MG63 (cell line): ENCODE data around the gene LMAN2. TPM values are rescaled to one million over a fixed set of nuclear protein-coding genes. Genes with fewer than 3 reads are reported as not detected.
A peak's percentile ranks its signal among the peaks of the same experiment; 100 is the strongest.
"Not testable (repeated sequence)": the region's sequence is repeated elsewhere in the genome, so short reads cannot be mapped to it uniquely, and the experiment has no call there.

Experiments
- DNase-seq: peaks from one replicate; pipeline ENCODE4 v3.0.0-alpha.2; 2020
- H3K27me3 ChIP-seq: fragments of 250-450 bp; sonication (Bioruptor Pico); 2 replicates; pipeline ENCODE4 v1.5.1; 2020; ENCODE audit warnings: mild to moderate bottlenecking, moderate library complexity
- H3K36me3 ChIP-seq: fragments of 250-450 bp; sonication (Bioruptor Pico); 2 replicates; pipeline ENCODE4 v1.5.1; 2020; ENCODE audit warnings: mild to moderate bottlenecking, moderate library complexity
- H3K4me3 ChIP-seq: fragments of 250-450 bp; sonication (Bioruptor Pico); 2 replicates; pipeline ENCODE4 v1.5.1; 2020; ENCODE audit warnings: mild to moderate bottlenecking, moderate library complexity
- H3K9me3 ChIP-seq: fragments of 250-450 bp; sonication (Bioruptor Pico); 2 replicates; pipeline ENCODE4 v1.5.1; 2020; ENCODE audit warnings: mild to moderate bottlenecking, moderate library complexity
- total RNA-seq: library from RNA; depleted of rRNA; stranded (reverse); fragments of >200 nt; shearing (Covaris generic); gene quantifications from 2 replicates; pipeline ENCODE4 v1.2.3, GENCODE V29; 2014; ENCODE audit warnings: low replicate concordance

LMAN2 gene
- total RNA-seq, 1 experiment from 2014 or later: 502 TPM

- no peak for DNase-seq
- no peaks in the 10 kb centered on the region for H3K27me3 ChIP-seq
- no peaks in the 10 kb centered on the region for H3K9me3 ChIP-seq
- H3K36me3 ChIP-seq: peaks cover 2% of the 10 kb centered on the region; the same call in 1 of the 2 replicates
- H3K4me3 ChIP-seq: no peak overlapping the region
Observed at GRCh38 chr5:177369645-177370440, 18.4 kb upstream of the LMAN2 start.

GRCh38 chr5:177368869-177369644 lies 17.6 kb upstream of the LMAN2 start:
- H3K36me3 ChIP-seq: peaks cover 2% of the 10 kb centered on the region; the same call in 1 of the 2 replicates
- no peaks in the 10 kb centered on the region for H3K9me3 ChIP-seq
- H3K4me3 ChIP-seq: no peak overlapping the region
- DNase-seq: peak; percentile 41
- H3K27me3 ChIP-seq: no peaks in the 10 kb centered on the region

GRCh38 chr5:177367981-177368868 lies 16.8 kb upstream of the LMAN2 start:
- no peak overlapping the region for H3K4me3 ChIP-seq
- no peaks in the 10 kb centered on the region for H3K27me3 ChIP-seq
- DNase-seq: no peak
- no peaks in the 10 kb centered on the region for H3K9me3 ChIP-seq
- H3K36me3 ChIP-seq: peaks cover 2% of the 10 kb centered on the region; the same call in 1 of the 2 replicates

- Histone ChIP-seq H3K27me3 (no peaks in the 10 kb centered on the region), H3K36me3 (peaks cover 1% of the 10 kb centered on the region; the same call in 1 of the 2 replicates), H3K9me3 (no peaks in the 10 kb centered on the region), H3K4me3 (no peak overlapping the region)
- no peak for DNase-seq
Observed at GRCh38 chr5:177367323-177367848, 15.9 kb upstream of the LMAN2 start.

GRCh38 chr5:177366528-177367322 lies 15.3 kb upstream of the LMAN2 start:
- Histone ChIP-seq H3K36me3 (no peaks in the 10 kb centered on the region), H3K9me3 (no peaks in the 10 kb centered on the region), H3K4me3 (no peak overlapping the region), H3K27me3 (no peaks in the 10 kb centered on the region)
- DNase-seq: no peak

- no peak for DNase-seq
Observed at GRCh38 chr5:177365845-177366527, 14.5 kb upstream of the LMAN2 start.

GRCh38 chr5:177364159-177364962 lies 12.9 kb upstream of the LMAN2 start:
- no peak for DNase-seq
- H3K9me3 ChIP-seq: no peaks in the 10 kb centered on the region
- no peaks in the 10 kb centered on the region for H3K36me3 ChIP-seq
- H3K27me3 ChIP-seq: no peaks in the 10 kb centered on the region
- no peak overlapping the region for H3K4me3 ChIP-seq

More at GRCh38 chr5:177365845-177366527, 14.5 kb upstream of the LMAN2 start:
- H3K9me3 ChIP-seq: no peaks in the 10 kb centered on the region
- H3K36me3 ChIP-seq: no peaks in the 10 kb centered on the region
- H3K4me3 ChIP-seq: no peak overlapping the region
- no peaks in the 10 kb centered on the region for H3K27me3 ChIP-seq

- no peaks in the 10 kb centered on the region for H3K36me3 ChIP-seq
- no peak for DNase-seq
- no peak overlapping the region for H3K4me3 ChIP-seq
- no peaks in the 10 kb centered on the region for H3K27me3 ChIP-seq
- no peaks in the 10 kb centered on the region for H3K9me3 ChIP-seq
Observed at GRCh38 chr5:177363565-177363964, 12.1 kb upstream of the LMAN2 start.

- no peak overlapping the region for H3K4me3 ChIP-seq
- H3K36me3 ChIP-seq: no peaks in the 10 kb centered on the region
- H3K9me3 ChIP-seq: no peaks in the 10 kb centered on the region
- DNase-seq: no peak
- no peaks in the 10 kb centered on the region for H3K27me3 ChIP-seq
Observed at GRCh38 chr5:177362610-177363507, 11.4 kb upstream of the LMAN2 start.

- no peak overlapping the region for H3K4me3 ChIP-seq
- H3K9me3 ChIP-seq: no peaks in the 10 kb centered on the region
- H3K27me3 ChIP-seq: no peaks in the 10 kb centered on the region; the same call in 1 of the 2 replicates
- no peaks in the 10 kb centered on the region for H3K36me3 ChIP-seq
- DNase-seq: no peak
Observed at GRCh38 chr5:177362292-177362609, 10.8 kb upstream of the LMAN2 start.

GRCh38 chr5:177361418-177362291 lies 10.2 kb upstream of the LMAN2 start:
- Histone ChIP-seq H3K27me3 (no peaks in the 10 kb centered on the region; the same call in 1 of the 2 replicates), H3K36me3 (no peaks in the 10 kb centered on the region), H3K4me3 (no peak overlapping the region), H3K9me3 (no peaks in the 10 kb centered on the region)
- no peak for DNase-seq

GRCh38 chr5:177360740-177361139 lies 9.3 kb upstream of the LMAN2 start:
- not testable (repeated sequence) for DNase-seq, H3K9me3 ChIP-seq, H3K4me3 ChIP-seq, H3K27me3 ChIP-seq, H3K36me3 ChIP-seq

- H3K4me3 ChIP-seq: no peak overlapping the region
- H3K9me3 ChIP-seq: peaks cover 3% of the 10 kb centered on the region; the same call in 1 of the 2 replicates
- no peak for DNase-seq
- H3K36me3 ChIP-seq: no peaks in the 10 kb centered on the region
- H3K27me3 ChIP-seq: no peaks in the 10 kb centered on the region; the same call in 1 of the 2 replicates
Observed at GRCh38 chr5:177359860-177360259, 8.4 kb upstream of the LMAN2 start.
